Prostate gland (tissue), 2 donors: Measurements from ENCODE around the gene SLC35F4.

ENCODE experiments used
- POLR2AphosphoS5 ChIP-seq: sonication (generic); formaldehyde crosslinking; IDR thresholded peaks from one replicate; pipeline ENCODE4 v1.6.1; 2017; ENCODE audit warnings: antibody characterized with exemption
- TF ChIP-seq, protein P1 (sequence below), 4 experiments: fragments of 200-600 bp in 2 of 4; fragments of 450-650 bp in 2 of 4; sonication (generic) in 2 of 4; IDR thresholded peaks; 1 replicate in 3 of 4; 2 replicates in 1 of 4; pipeline ENCODE4 v1.5.1; 2016 to 2019; ENCODE audit warnings: antibody characterized with exemption in 4 of 4, mild to moderate bottlenecking in 2 of 4, moderate library complexity in 2 of 4

DNA sequence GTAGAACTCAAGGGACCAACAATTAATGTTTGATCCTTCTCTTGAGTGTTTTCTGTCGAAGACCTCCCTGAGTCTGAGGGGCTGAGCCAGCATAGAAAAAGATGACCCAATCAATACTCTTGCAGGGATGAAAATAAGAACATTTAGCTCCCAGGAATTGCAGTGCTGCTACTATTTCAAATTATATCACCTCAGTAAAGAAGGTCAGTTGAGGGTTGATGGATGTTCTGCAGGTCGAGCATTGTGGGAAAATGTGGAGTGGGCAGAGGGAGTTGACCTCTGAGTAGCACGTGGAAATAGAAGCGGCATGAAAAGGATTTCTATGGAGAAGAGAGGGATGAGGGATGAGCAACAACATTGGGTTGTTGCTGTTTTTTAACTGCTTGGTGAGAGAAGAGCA is 297.3 kb downstream of the SLC35F4 start:
- TF ChIP-seq, protein P1, sequence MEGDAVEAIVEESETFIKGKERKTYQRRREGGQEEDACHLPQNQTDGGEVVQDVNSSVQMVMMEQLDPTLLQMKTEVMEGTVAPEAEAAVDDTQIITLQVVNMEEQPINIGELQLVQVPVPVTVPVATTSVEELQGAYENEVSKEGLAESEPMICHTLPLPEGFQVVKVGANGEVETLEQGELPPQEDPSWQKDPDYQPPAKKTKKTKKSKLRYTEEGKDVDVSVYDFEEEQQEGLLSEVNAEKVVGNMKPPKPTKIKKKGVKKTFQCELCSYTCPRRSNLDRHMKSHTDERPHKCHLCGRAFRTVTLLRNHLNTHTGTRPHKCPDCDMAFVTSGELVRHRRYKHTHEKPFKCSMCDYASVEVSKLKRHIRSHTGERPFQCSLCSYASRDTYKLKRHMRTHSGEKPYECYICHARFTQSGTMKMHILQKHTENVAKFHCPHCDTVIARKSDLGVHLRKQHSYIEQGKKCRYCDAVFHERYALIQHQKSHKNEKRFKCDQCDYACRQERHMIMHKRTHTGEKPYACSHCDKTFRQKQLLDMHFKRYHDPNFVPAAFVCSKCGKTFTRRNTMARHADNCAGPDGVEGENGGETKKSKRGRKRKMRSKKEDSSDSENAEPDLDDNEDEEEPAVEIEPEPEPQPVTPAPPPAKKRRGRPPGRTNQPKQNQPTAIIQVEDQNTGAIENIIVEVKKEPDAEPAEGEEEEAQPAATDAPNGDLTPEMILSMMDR (IDR thresholded peaks at IDR 0.05): no peak
- no peak for TF ChIP-seq POLR2AphosphoS5
